Upper lobe of left lung (tissue), 4 donors: ENCODE data around the gene ARHGAP26.

Experiments
- CTCF ChIP-seq, 6 experiments: fragments of 450-650 bp in 4 of 6; fragments of 200-600 bp in 2 of 6; sonication (generic) in 2 of 6; IDR thresholded peaks; one replicate each; pipeline ENCODE4 v1.5.1; 2016 to 2019; ENCODE audit warnings: antibody characterized with exemption in 6 of 6
- POLR2AphosphoS5 ChIP-seq, 2 donors: sonication (generic); formaldehyde crosslinking; IDR thresholded peaks; one replicate each; pipeline ENCODE4 v1.5.1; 2017; ENCODE audit warnings: antibody characterized with exemption in 2 of 2

- TF ChIP-seq CTCF (IDR thresholded peaks at IDR 0.05): no peak
- no peak for TF ChIP-seq POLR2AphosphoS5 (IDR thresholded peaks at IDR 0.05)
These were observed 484.6 kb downstream of the ARHGAP26 start for GRCh38 chr5:143254819-143255218.
